ENCODE data around the gene SCRN1.

DNA sequence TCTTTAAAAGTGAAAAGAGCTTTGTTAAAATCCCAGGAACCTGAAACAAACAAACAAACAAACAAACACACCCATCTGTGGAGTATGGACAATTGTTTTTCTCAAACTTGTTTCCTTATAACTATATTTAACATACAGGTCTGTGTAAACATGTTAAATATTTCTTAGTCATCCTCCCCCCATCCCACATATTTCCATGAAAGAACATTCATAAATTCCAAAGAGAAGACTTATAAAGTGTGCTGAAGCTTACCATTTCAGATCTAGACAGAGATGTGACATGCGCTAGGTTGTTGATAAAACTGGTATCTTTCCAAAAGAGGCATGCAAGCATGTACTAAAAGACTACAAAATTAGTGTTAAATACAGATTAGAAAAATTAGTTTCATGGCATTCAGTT, 30.4 kb upstream of the SCRN1 start:
- TF ChIP-seq YY1 (IDR thresholded peaks at IDR 0.05; ENCODE audit: insufficient read depth, insufficient read length) (no peak), ZNF274 (IDR thresholded peaks at IDR 0.05; ENCODE audit: low read depth, low read length) (no peak)
